ENCODE data around the gene CEACAM4. TPM values are rescaled to one million over a fixed set of nuclear protein-coding genes. Genes with fewer than 3 reads are reported as not detected.

The CEACAM4 gene
- total RNA-seq, 1 donor = not detected

GRCh38 chr19:41627966-41628675, 1.2 kb upstream of the CEACAM4 start:
- no peak overlapping the region for H3K4me3 ChIP-seq (ENCODE audit: low read depth, low read length)
- no peak for DNase-seq (ENCODE audit: low read depth)
- TF ChIP-seq CTCF (IDR thresholded peaks at IDR 0.05; ENCODE audit: insufficient read depth, low read length) = no peak

DNA sequence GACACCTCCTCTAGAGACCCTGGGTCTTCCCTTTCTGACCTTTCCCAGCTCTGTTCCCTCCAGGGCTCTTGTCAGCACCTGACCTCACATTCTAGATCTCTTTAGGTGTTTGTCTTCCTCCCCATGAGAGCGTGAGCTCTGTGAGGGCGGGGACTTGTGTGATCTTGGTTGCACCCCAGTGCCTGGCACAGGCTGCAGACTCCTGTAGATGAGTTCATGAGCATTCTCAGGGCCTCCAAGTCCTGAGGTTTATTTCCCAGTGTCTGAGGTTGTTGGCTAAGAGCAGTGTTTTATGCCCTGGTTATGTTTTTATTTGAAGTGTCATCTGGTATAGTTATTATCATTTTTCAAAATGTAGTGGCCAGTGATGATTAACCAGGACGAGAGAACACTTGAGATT, 596 bp downstream of the CEACAM4 start:
- no peak for TF ChIP-seq CTCF (IDR thresholded peaks at IDR 0.05; ENCODE audit: insufficient read depth, low read length)

DNA sequence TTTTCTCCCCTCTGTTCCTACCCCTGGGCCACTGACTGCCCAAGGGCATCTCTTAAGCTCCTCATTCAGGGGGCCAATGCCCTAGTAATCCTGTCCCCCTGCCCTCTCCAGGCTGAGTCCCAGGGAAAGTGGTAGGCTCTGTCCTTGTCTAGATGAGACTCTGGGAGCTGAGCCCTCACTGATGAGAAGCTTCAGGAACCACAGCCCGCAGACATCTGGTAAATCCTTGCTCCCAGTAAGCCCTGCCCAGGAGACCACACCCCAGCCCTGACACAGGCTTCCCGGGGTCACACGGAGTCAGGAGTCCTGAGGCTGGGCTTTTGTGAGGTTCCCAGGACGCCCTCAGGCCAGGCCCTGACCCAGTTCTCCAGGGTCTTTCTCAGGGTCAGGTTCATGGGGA, 1.9 kb downstream of the CEACAM4 start:
- DNase-seq (ENCODE audit: low read depth) = no peak
- no peak overlapping the region for H3K4me3 ChIP-seq (ENCODE audit: low read depth, low read length)
- TF ChIP-seq CTCF (IDR thresholded peaks at IDR 0.05; ENCODE audit: insufficient read depth, low read length) = no peak

More for the DNA sequence above, 596 bp downstream of the CEACAM4 start:
- DNase-seq (ENCODE audit: low read depth) = no peak
- no peak overlapping the region for H3K4me3 ChIP-seq (ENCODE audit: low read depth, low read length)

GRCh38 chr19:41624515-41624914, 2.4 kb downstream of the CEACAM4 start:
- TF ChIP-seq CTCF (IDR thresholded peaks at IDR 0.05; ENCODE audit: insufficient read depth, low read length) = no peak
- no peak for DNase-seq (ENCODE audit: low read depth)
- no peak overlapping the region for H3K4me3 ChIP-seq (ENCODE audit: low read depth, low read length)

DNA sequence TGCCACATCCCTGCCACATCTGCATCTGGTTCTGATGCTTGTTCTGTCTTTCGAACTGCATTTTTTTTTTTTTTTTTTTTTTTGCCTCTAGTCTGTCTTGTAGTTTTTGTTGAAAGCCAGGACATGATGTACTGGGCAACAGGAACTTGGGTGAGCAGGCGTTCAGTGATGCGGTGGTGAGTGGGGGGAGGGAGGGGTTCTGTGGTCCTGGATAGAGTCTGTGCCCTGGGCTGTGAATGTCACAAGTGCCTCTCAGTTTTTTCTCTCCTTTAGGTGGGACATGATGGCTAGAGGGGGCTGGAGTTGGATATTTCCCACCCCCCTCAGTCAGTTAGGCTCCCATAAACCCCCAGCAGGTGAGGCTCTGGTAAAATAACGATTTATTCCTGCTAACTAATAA, 3.5 kb downstream of the CEACAM4 start:
- no peak for TF ChIP-seq CTCF (IDR thresholded peaks at IDR 0.05; ENCODE audit: insufficient read depth, low read length)
- DNase-seq (ENCODE audit: low read depth) = no peak
- no peak overlapping the region for H3K4me3 ChIP-seq (ENCODE audit: low read depth, low read length)

DNA sequence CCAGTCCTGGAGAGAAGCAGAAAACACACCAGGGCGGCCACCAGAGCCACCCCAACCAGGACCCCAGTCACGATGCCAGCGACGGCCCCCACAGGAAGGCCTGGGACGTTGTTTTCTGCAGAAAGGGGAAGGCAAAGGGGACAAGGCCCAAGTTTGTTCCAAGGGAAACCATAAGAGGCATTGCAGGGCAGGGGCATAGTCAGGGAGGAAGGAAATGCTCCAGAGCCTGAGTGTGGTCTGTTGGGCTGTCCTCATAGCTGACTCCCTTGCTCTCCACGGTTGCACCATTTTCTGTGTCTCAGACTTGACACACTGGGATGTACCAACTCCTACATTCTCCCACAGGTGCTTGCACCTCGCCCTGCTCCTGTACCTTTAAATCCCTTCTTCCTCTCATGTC, 5.2 kb downstream of the CEACAM4 start:
- H3K4me3 ChIP-seq (ENCODE audit: low read depth, low read length) = no peak overlapping the region
- TF ChIP-seq CTCF (IDR thresholded peaks at IDR 0.05; ENCODE audit: insufficient read depth, low read length) = no peak
- DNase-seq (ENCODE audit: low read depth) = no peak

DNA sequence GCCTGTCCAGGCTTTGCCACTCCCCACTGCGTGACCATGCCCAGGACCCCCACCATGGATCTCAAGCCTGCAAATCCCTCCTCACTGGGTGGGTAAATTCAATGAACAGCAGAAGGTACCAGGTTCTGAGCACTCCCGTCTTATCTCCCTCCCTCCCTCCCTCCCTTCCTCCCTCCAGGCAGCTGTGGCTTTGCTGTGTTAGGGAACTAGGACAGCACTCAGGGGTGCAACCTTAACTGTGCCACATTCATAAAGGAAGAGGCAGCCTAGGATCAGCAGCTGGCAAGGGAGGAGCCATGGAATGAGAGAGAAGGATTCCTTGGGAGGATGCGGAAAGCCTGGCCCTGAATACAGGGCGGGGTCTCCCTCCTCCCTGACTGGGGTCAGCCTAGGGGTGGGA, 5.6 kb downstream of the CEACAM4 start:
- TF ChIP-seq CTCF (IDR thresholded peaks at IDR 0.05; ENCODE audit: insufficient read depth, low read length) = no peak
- H3K4me3 ChIP-seq (ENCODE audit: low read depth, low read length) = no peak overlapping the region
- no peak for DNase-seq (ENCODE audit: low read depth)

Measured in fibroblast of the aortic adventitia (primary cell).